ENCODE measurements around the gene COL27A1.

The COL27A1 gene

GRCh38 chr9:114335745-114336144 is 180.4 kb downstream of the COL27A1 start:
- no peak overlapping the region for H3K4me2 ChIP-seq (ENCODE audit: insufficient read depth, low read length)
- H2AFZ ChIP-seq (ENCODE audit: low read depth, low read length) = no peak overlapping the region
- ATAC-seq (ENCODE audit: insufficient read depth, low read depth) (no peak), DNase-seq (no peak)
- no peaks in the 10 kb centered on the region for H4K20me1 ChIP-seq (ENCODE audit: insufficient read depth, low read length)
- no peak overlapping the region for H3K9ac ChIP-seq (ENCODE audit: low read depth, low read length)
- no peak for TF ChIP-seq EZH2 (IDR thresholded peaks at IDR 0.05; ENCODE audit: borderline replicate concordance, low read depth, low read length, severe bottlenecking)
- TF ChIP-seq CTCF (IDR thresholded peaks at IDR 0.05; ENCODE audit: borderline replicate concordance, extremely low read depth, low read length, poor library complexity, severe bottlenecking) = no peak
- H3K79me2 ChIP-seq (ENCODE audit: insufficient read depth, low read length) = no peaks in the 10 kb centered on the region
- H3K4me1 ChIP-seq (ENCODE audit: insufficient read depth, low read length) = no peaks in the 10 kb centered on the region
- no peak overlapping the region for H3K4me3 ChIP-seq (ENCODE audit: low read depth in 1 of 2, low read length in 2 of 2)
- H3K36me3 ChIP-seq (ENCODE audit: insufficient read depth, low read length) = peaks cover 60% of the 10 kb centered on the region
- no peaks in the 10 kb centered on the region for H3K9me3 ChIP-seq (ENCODE audit: insufficient read depth, low read length, severe bottlenecking)
- H3K27me3 ChIP-seq (ENCODE audit: insufficient read depth, low read length, poor library complexity) = no peaks in the 10 kb centered on the region
- H3K27ac ChIP-seq (ENCODE audit: low read length) = no peak overlapping the region

GRCh38 chr9:114336157-114336556 is 180.8 kb downstream of the COL27A1 start:
- H3K79me2 ChIP-seq (ENCODE audit: insufficient read depth, low read length) = no peaks in the 10 kb centered on the region
- no peak for ATAC-seq (ENCODE audit: insufficient read depth, low read depth)
- H3K9ac ChIP-seq (ENCODE audit: low read depth, low read length) = no peak overlapping the region
- H4K20me1 ChIP-seq (ENCODE audit: insufficient read depth, low read length) = no peaks in the 10 kb centered on the region
- H3K9me3 ChIP-seq (ENCODE audit: insufficient read depth, low read length, severe bottlenecking) = no peaks in the 10 kb centered on the region
- H3K27ac ChIP-seq (ENCODE audit: low read length) = no peak overlapping the region
- no peaks in the 10 kb centered on the region for H3K4me1 ChIP-seq (ENCODE audit: insufficient read depth, low read length)
- H3K36me3 ChIP-seq (ENCODE audit: insufficient read depth, low read length) = peaks cover 64% of the 10 kb centered on the region
- H2AFZ ChIP-seq (ENCODE audit: low read depth, low read length) = no peak overlapping the region
- no peak for DNase-seq
- TF ChIP-seq CTCF (IDR thresholded peaks at IDR 0.05; ENCODE audit: borderline replicate concordance, extremely low read depth, low read length, poor library complexity, severe bottlenecking) (no peak), EZH2 (IDR thresholded peaks at IDR 0.05; ENCODE audit: borderline replicate concordance, low read depth, low read length, severe bottlenecking) (no peak)
- no peak overlapping the region for H3K4me3 ChIP-seq (ENCODE audit: low read depth in 1 of 2, low read length in 2 of 2)
- no peaks in the 10 kb centered on the region for H3K27me3 ChIP-seq (ENCODE audit: insufficient read depth, low read length, poor library complexity)
- H3K4me2 ChIP-seq (ENCODE audit: insufficient read depth, low read length) = no peak overlapping the region

- H3K27me3 ChIP-seq (ENCODE audit: insufficient read depth, low read length, poor library complexity) = no peaks in the 10 kb centered on the region
- no peaks in the 10 kb centered on the region for H3K9me3 ChIP-seq (ENCODE audit: insufficient read depth, low read length, severe bottlenecking)
- H3K4me2 ChIP-seq (ENCODE audit: insufficient read depth, low read length) = no peak overlapping the region
- DNase-seq = no peak
- H3K36me3 ChIP-seq (ENCODE audit: insufficient read depth, low read length) = peaks cover 71% of the 10 kb centered on the region
- H2AFZ ChIP-seq (ENCODE audit: low read depth, low read length) = no peak overlapping the region
- no peak for ATAC-seq (ENCODE audit: insufficient read depth, low read depth)
- no peak overlapping the region for H3K9ac ChIP-seq (ENCODE audit: low read depth, low read length)
- H3K79me2 ChIP-seq (ENCODE audit: insufficient read depth, low read length) = no peaks in the 10 kb centered on the region
- TF ChIP-seq CTCF (IDR thresholded peaks at IDR 0.05; ENCODE audit: borderline replicate concordance, extremely low read depth, low read length, poor library complexity, severe bottlenecking) (no peak), EZH2 (IDR thresholded peaks at IDR 0.05; ENCODE audit: borderline replicate concordance, low read depth, low read length, severe bottlenecking) (no peak)
- H3K4me1 ChIP-seq (ENCODE audit: insufficient read depth, low read length) = no peaks in the 10 kb centered on the region
- H3K4me3 ChIP-seq (ENCODE audit: low read depth in 1 of 2, low read length in 2 of 2) = no peak overlapping the region
- no peaks in the 10 kb centered on the region for H4K20me1 ChIP-seq (ENCODE audit: insufficient read depth, low read length)
- no peak overlapping the region for H3K27ac ChIP-seq (ENCODE audit: low read length)
These were observed 181.5 kb downstream of the COL27A1 start for GRCh38 chr9:114336699-114337395.
